HUDEP-2 (cell line): ENCODE data around the gene TTLL5.

ENCODE experiments used
- DNase-seq, 76 experiments: peaks; one replicate each; lab custom pipeline; 2025; ENCODE audit not compliant: unreplicated experiment in 76 of 76; lab: John Stamatoyannopoulos, UW

The TTLL5 gene

GRCh38 chr14:75783602-75784313, 122.7 kb downstream of the TTLL5 start:
- no peak for DNase-seq

- DNase-seq = no peak
Observed at GRCh38 chr14:75784314-75784686, 123.3 kb downstream of the TTLL5 start.

GRCh38 chr14:75793806-75794205, 132.8 kb downstream of the TTLL5 start:
- DNase-seq = no peak

- no peak for DNase-seq
Observed at GRCh38 chr14:75794615-75795038, 133.6 kb downstream of the TTLL5 start.

- peak in 1 of 76 experiments; percentile 6 for DNase-seq
Observed at GRCh38 chr14:75800792-75801191, 139.7 kb downstream of the TTLL5 start.

- no peak for DNase-seq
Observed at GRCh38 chr14:75802486-75802885, 141.4 kb downstream of the TTLL5 start.

GRCh38 chr14:75803765-75804164, 142.7 kb downstream of the TTLL5 start:
- no peak for DNase-seq

GRCh38 chr14:75804570-75805275, 143.7 kb downstream of the TTLL5 start:
- no peak for DNase-seq

GRCh38 chr14:75805646-75806045, 144.6 kb downstream of the TTLL5 start:
- no peak for DNase-seq

GRCh38 chr14:75806352-75806832, 145.3 kb downstream of the TTLL5 start:
- no peak for DNase-seq

- DNase-seq = no peak
Observed at GRCh38 chr14:75807667-75808360, 146.8 kb downstream of the TTLL5 start.

GRCh38 chr14:75811136-75811829, 150.2 kb downstream of the TTLL5 start:
- no peak for DNase-seq

- DNase-seq = no peak
Observed at GRCh38 chr14:75811872-75812499, 150.9 kb downstream of the TTLL5 start.

GRCh38 chr14:75812622-75813021, 151.6 kb downstream of the TTLL5 start:
- no peak for DNase-seq

- DNase-seq = no peak
Observed at GRCh38 chr14:75820761-75821160, 159.7 kb downstream of the TTLL5 start.

- DNase-seq = no peak
Observed at GRCh38 chr14:75821831-75822521, 160.9 kb downstream of the TTLL5 start.

GRCh38 chr14:75822522-75823141, 161.6 kb downstream of the TTLL5 start:
- no peak for DNase-seq

- no peak for DNase-seq
Observed at GRCh38 chr14:75823334-75823733, 162.3 kb downstream of the TTLL5 start.

GRCh38 chr14:75824318-75824717, 163.3 kb downstream of the TTLL5 start:
- no peak for DNase-seq
